ENCODE results near the gene DDX21. TPM values are rescaled to one million over a fixed set of nuclear protein-coding genes. Genes with fewer than 3 reads are reported as not detected.
A peak's percentile ranks its signal among the peaks of the same experiment; 100 is the strongest.
"Not testable (repeated sequence)": the region's sequence is repeated elsewhere in the genome, so short reads cannot be mapped to it uniquely, and the experiment has no call there.

DDX21 gene
- total RNA-seq, 2 donors from 2014 or later = 130 to 134 TPM

DNA sequence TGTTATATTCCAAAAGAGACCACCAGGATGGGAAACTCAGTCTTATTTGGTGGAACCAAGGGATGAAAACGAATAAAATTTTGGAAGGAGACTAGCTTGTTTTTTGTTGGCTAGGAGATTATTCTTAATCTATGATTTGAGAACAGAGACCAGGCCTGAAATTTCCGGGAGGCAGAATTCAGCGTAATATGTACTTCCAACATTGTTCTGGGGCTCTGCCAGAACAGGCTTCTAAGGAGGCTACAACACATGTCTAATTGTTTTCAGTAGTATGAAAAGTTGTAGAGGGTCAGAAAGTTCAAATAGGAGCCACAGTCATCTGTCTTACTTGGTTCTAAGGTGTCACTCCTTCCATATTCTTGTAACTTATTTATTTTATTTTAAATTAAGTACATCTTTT, 1.7 kb downstream of the DDX21 start:
- H3K4me1 Mint-ChIP-seq = peaks cover 35% of the 10 kb centered on the region
- peak overlapping the region; percentile 99 for H3K4me3 Mint-ChIP-seq
- ATAC-seq (no peak), DNase-seq (no peak)
- H3K36me3 Mint-ChIP-seq (ENCODE audit: low read depth) = peaks cover 2% of the 10 kb centered on the region
- no peaks in the 10 kb centered on the region for H3K9me3 ChIP-seq (ENCODE audit: control insufficient read depth, low read length, poor library complexity, severe bottlenecking)
- no peaks in the 10 kb centered on the region for H3K27me3 Mint-ChIP-seq
- H3K27ac Mint-ChIP-seq = peak overlapping the region; percentile 98

DNA sequence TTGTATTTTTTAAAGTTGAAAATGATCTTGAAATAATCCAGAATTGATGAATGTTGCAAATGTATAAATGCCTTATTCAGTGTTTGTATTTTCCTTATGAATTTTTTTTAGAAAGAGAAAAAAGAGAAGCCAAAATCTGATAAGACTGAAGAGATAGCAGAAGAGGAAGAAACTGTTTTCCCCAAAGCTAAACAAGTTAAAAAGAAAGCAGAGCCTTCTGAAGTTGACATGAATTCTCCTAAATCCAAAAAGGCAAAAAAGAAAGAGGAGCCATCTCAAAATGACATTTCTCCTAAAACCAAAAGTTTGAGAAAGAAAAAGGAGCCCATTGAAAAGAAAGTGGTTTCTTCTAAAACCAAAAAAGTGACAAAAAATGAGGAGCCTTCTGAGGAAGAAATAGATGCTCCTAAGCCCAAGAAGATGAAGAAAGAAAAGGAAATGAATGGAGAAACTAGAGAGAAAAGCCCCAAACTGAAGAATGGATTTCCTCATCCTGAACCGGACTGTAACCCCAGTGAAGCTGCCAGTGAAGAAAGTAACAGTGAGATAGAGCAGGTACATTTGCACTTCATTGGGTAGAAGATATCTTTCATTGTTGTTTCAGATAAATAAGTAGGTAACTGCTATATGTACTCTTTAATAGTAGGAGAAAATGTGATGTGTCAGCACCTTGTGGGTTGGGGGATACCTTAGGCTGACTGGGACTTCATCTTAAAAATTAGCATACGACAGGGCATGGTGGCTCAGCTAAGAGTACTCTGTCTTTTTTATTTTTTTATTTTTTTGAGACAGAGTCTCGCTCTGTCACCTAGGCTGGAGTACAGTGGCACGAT, 3.9 kb downstream of the DDX21 start:
- no peaks in the 10 kb centered on the region for H3K27me3 Mint-ChIP-seq
- H3K9me3 ChIP-seq (ENCODE audit: control insufficient read depth, low read length, poor library complexity, severe bottlenecking) = no peaks in the 10 kb centered on the region
- H3K4me3 Mint-ChIP-seq = peak overlapping the region; percentile 53
- H3K27ac Mint-ChIP-seq = peak overlapping the region; percentile 86
- peaks cover 2% of the 10 kb centered on the region for H3K36me3 Mint-ChIP-seq (ENCODE audit: low read depth)
- DNase-seq = no peak
- no peak for ATAC-seq
- H3K4me1 Mint-ChIP-seq = peaks cover 35% of the 10 kb centered on the region

DNA sequence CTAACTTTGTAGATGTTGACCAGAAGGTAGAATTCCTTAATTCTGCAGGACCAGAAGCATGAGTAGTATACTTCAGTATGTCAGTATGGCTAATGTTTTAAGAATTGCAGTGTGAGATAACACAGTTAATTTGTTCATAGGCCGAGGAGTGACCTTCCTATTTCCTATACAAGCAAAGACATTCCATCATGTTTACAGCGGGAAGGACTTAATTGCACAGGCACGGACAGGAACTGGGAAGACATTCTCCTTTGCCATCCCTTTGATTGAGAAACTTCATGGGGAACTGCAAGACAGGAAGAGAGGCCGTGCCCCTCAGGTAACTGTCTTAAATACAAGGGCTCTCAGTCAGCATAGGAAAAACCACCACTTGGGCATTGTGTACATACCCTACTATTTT, 7.2 kb downstream of the DDX21 start:
- ATAC-seq (no peak), DNase-seq (no peak)
- H3K4me1 Mint-ChIP-seq = peaks cover 15% of the 10 kb centered on the region
- H3K27ac Mint-ChIP-seq = no peak overlapping the region
- no peaks in the 10 kb centered on the region for H3K9me3 ChIP-seq (ENCODE audit: control insufficient read depth, low read length, poor library complexity, severe bottlenecking)
- H3K27me3 Mint-ChIP-seq = no peaks in the 10 kb centered on the region
- no peaks in the 10 kb centered on the region for H3K36me3 Mint-ChIP-seq (ENCODE audit: low read depth)
- H3K4me3 Mint-ChIP-seq = no peak overlapping the region

DNA sequence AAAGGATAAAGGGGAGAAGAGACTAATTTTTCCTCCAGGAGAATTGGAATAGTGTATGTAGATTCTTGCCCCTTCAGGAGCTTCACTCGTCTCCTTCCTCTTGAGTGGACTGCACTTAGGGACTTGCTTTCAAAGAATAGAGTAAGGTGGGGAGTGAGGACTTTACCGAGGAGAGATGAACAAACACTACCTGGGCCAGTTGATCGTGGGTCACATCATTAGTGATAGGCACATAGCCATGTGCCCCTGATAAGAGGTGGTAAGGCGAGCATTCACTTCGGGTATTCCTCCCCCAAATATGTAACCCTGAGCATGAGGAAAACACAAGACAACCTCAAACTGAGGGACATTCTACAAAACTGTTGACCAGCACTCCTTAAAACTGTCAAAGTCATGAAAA, 18.0 kb downstream of the DDX21 start:
- no peaks in the 10 kb centered on the region for H3K27me3 Mint-ChIP-seq
- H3K4me1 Mint-ChIP-seq = peaks cover 19% of the 10 kb centered on the region
- ATAC-seq = no peak
- DNase-seq = no peak
- peak overlapping the region; percentile 79 for H3K27ac Mint-ChIP-seq
- H3K4me3 Mint-ChIP-seq = peak overlapping the region; percentile 12
- H3K9me3 ChIP-seq (ENCODE audit: control insufficient read depth, low read length, poor library complexity, severe bottlenecking) = no peaks in the 10 kb centered on the region
- peaks cover 22% of the 10 kb centered on the region for H3K36me3 Mint-ChIP-seq (ENCODE audit: low read depth)

DNA sequence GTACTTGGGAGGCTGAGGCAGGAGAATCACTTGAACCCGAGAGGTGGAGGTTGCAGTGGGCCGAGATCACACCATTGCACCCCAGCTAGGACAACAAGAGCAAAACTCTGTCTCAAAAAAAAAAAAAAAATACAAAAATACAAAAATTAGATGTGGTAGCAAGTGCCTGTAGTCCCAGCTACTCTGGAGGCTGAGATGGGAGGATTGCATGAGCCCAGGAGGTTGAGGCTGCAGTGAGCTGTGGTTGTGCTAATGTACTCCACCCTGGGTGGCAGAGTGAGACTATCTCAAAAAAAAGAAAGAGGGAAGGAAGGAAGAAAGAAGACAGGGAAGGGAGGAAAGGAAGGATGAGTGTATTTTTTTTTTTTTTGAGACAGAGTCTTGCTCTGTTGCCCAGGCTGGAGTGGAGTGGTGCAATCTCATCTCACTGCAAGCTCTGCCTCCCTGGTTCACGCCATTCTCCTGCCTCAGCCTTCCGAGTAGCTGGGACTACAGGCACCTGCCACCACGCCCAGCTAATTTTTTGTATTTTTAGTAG, 20.0 kb downstream of the DDX21 start:
- DNase-seq; H3K27me3 Mint-ChIP-seq; H3K9me3 ChIP-seq (ENCODE audit: control insufficient read depth, low read length, poor library complexity, severe bottlenecking); H3K4me3 Mint-ChIP-seq; ATAC-seq: not testable (repeated sequence)
- peaks cover 23% of the 10 kb centered on the region for H3K36me3 Mint-ChIP-seq (ENCODE audit: low read depth)
- peaks cover 10% of the 10 kb centered on the region for H3K4me1 Mint-ChIP-seq
- peak overlapping the region; percentile 76 for H3K27ac Mint-ChIP-seq

DNA sequence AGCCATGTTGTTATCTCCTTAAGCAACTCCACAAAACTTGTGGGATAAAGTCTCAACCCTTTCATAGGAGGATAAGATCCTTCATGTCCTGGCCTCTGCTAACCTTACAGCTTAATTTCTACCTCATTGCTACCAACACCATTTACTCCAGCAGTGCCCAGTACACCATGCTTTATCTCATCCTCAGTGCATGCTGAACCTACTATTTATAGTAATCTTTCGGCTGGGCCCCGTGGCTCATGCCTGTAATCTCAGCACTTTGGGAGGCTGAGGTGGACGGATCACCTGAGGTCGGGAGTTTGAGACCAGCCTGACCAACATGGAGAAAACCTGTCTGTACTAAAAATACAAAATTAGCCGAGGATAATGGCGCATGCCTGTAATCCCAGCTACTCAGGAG, 23.8 kb downstream of the DDX21 start:
- H3K27ac Mint-ChIP-seq = peak overlapping the region; percentile 63

DNA sequence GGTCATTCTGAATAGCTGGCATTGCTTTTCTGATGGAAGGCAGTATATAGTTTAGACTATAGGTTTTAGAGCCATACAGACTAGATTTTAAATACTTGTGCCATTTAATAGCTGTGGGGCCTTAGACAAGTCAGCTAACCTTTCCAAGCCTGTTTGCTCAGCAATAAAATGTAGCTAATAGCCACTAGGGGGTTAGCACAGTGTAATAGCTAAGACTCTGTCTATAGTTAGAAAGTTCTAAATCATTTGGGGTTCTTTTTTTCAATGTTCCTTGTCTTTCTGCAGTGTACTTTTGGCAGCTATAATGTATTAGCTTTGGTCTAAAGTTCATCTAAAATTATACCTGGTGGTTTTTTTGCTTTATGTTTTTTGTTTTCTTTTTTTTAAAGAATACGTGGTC, 25.1 kb downstream of the DDX21 start:
- Mint-ChIP-seq H3K27me3 (no peaks in the 10 kb centered on the region), H3K4me3 (no peak overlapping the region), H3K36me3 (ENCODE audit: low read depth) (peaks cover 10% of the 10 kb centered on the region), H3K27ac (peak overlapping the region; percentile 24), H3K4me1 (peaks cover 5% of the 10 kb centered on the region)
- no peaks in the 10 kb centered on the region for H3K9me3 ChIP-seq (ENCODE audit: control insufficient read depth, low read length, poor library complexity, severe bottlenecking)
- peak; percentile 41 for ATAC-seq
- no peak for DNase-seq

More for the DNA sequence above, 23.8 kb downstream of the DDX21 start:
- not testable (repeated sequence) for H3K27me3 Mint-ChIP-seq; H3K9me3 ChIP-seq (ENCODE audit: control insufficient read depth, low read length, poor library complexity, severe bottlenecking); H3K4me1 Mint-ChIP-seq; ATAC-seq; DNase-seq
- Mint-ChIP-seq H3K36me3 (ENCODE audit: low read depth) (peaks cover 11% of the 10 kb centered on the region), H3K4me3 (peak overlapping the region; percentile 36)

DNA sequence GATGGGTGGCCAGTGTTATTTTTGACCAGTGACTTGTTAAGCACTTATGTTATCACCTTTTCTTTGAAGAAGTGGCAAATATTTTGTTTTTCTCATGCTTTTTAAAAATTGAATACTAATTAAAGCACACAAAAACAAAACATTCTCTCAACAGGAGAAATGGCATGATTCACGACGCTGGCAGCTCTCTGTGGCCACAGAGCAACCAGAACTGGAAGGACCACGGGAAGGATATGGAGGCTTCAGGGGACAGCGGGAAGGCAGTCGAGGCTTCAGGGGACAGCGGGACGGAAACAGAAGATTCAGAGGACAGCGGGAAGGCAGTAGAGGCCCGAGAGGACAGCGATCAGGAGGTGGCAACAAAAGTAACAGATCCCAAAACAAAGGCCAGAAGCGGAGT, 26.4 kb downstream of the DDX21 start:
- Mint-ChIP-seq H3K4me1 (peaks cover 8% of the 10 kb centered on the region), H3K27me3 (no peaks in the 10 kb centered on the region), H3K27ac (peak overlapping the region; percentile 24), H3K36me3 (ENCODE audit: low read depth) (peaks cover 10% of the 10 kb centered on the region), H3K4me3 (no peak overlapping the region)
- H3K9me3 ChIP-seq (ENCODE audit: control insufficient read depth, low read length, poor library complexity, severe bottlenecking) = no peaks in the 10 kb centered on the region
- no peak for ATAC-seq
- no peak for DNase-seq

DNA sequence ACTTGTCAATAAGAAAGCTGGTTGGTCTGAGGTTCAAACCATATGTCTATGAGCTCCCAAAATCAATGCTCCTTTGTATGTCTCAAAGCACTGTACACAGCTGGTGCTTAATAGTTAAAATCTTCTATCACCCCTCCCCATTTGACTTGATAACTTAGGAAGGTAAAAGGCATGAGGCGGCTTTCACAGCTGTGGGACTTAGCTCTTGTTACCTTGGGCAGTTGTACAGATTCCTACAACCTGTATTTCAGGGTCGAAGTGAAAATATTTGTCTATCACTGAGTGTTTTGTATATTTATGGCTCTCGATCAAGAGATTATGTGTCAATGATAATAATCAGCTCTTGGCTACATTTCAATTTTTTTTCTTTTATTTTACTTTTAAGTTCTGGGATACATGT, 31.6 kb downstream of the DDX21 start:
- no peaks in the 10 kb centered on the region for H3K9me3 ChIP-seq (ENCODE audit: control insufficient read depth, low read length, poor library complexity, severe bottlenecking)
- ATAC-seq (no peak), DNase-seq (no peak)
- Mint-ChIP-seq H3K4me1 (peaks cover 28% of the 10 kb centered on the region), H3K27me3 (no peaks in the 10 kb centered on the region), H3K4me3 (peak overlapping the region; percentile 100), H3K27ac (peak overlapping the region; percentile 95), H3K36me3 (ENCODE audit: low read depth) (peaks cover 5% of the 10 kb centered on the region)

DNA sequence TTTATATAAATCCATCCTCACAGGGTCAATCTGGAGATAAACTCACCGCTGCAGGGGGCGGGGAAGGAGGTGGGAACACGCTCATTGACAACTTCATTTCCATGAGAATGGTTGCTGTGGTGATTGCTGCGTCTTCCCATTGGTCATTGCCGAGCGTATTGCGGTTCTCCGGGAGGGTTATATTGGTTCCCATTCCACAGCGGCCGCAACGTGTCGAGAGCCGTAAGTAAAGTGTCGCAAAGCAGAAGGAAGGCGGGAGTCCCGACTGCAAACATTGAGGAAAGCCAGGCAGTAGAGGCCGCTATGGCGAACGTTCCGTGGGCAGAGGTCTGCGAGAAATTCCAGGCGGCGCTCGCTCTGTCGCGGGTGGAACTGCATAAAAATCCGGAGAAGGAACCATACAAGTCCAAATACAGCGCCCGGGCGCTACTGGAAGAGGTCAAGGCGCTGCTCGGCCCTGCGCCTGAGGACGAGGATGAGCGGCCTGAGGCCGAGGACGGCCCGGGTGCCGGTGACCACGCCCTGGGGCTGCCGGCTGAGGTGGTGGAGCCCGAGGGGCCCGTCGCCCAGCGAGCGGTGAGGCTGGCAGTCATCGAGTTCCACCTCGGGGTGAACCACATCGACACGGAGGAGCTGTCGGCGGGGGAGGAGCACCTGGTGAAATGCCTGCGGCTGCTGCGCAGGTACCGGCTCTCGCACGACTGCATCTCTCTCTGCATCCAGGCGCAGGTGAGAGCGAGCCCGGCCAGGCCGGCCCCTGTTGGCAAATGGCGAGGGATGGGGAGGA, 32.8 kb downstream of the DDX21 start, which contains the start of gene KIFBP:
KIFBP (plus strand) TSS at position 274 of the 787 bp plus-strand sequence; CDS start at position 304, 30 bp downstream.
- peak; percentile 57 to 76 (median 61) for DNase-seq
- peaks cover 5% of the 10 kb centered on the region for H3K36me3 Mint-ChIP-seq (ENCODE audit: low read depth)
- peak within 1 kb of the TSS; percentile 100 for H3K4me3 Mint-ChIP-seq
- no peaks in the 10 kb centered on the region for H3K27me3 Mint-ChIP-seq
- H3K4me1 Mint-ChIP-seq = peaks cover 35% of the 10 kb centered on the region
- H3K9me3 ChIP-seq (ENCODE audit: control insufficient read depth, low read length, poor library complexity, severe bottlenecking) = no peaks in the 10 kb centered on the region
- ATAC-seq = peak; percentile 84
- peak within 1 kb of the TSS; percentile 95 for H3K27ac Mint-ChIP-seq

DNA sequence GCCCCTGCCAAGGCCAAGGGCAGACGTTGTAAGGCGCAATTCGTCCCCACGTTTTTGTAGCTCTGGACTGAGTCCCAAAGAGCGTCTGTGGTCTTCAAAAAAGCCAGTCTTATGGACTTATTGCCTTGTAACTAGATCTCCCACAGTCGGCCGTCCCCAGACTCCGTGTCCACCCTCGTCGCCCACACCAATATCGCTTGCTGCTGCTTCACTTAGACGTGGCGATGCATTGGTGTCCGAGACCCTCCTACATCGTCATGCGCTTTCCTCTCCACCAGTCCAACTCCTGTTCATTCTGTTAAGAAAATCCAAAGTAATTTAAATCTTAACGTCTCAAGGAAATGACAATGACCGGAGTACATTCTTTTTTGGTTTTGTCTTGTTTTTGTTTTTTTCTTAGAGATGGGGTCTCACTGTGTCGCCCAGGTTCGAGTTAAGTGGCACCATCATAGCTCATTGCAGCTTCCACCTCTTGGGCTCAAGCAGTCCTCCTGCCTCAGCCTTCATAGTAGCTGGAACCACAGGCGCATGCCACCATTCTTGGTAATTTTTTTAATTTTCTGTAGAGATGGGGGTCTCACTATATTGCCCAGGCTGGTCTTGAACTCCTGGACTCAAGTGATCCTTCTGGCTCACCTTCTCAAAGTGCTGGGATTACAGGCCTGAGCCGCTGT, 33.5 kb downstream of the DDX21 start:
- peaks cover 5% of the 10 kb centered on the region for H3K36me3 Mint-ChIP-seq (ENCODE audit: low read depth)
- ATAC-seq (no peak), DNase-seq (no peak)
- H3K4me3 Mint-ChIP-seq = peak overlapping the region; percentile 100
- H3K9me3 ChIP-seq (ENCODE audit: control insufficient read depth, low read length, poor library complexity, severe bottlenecking) = no peaks in the 10 kb centered on the region
- peaks cover 35% of the 10 kb centered on the region for H3K4me1 Mint-ChIP-seq
- H3K27ac Mint-ChIP-seq = peak overlapping the region; percentile 95
- H3K27me3 Mint-ChIP-seq = no peaks in the 10 kb centered on the region

DNA sequence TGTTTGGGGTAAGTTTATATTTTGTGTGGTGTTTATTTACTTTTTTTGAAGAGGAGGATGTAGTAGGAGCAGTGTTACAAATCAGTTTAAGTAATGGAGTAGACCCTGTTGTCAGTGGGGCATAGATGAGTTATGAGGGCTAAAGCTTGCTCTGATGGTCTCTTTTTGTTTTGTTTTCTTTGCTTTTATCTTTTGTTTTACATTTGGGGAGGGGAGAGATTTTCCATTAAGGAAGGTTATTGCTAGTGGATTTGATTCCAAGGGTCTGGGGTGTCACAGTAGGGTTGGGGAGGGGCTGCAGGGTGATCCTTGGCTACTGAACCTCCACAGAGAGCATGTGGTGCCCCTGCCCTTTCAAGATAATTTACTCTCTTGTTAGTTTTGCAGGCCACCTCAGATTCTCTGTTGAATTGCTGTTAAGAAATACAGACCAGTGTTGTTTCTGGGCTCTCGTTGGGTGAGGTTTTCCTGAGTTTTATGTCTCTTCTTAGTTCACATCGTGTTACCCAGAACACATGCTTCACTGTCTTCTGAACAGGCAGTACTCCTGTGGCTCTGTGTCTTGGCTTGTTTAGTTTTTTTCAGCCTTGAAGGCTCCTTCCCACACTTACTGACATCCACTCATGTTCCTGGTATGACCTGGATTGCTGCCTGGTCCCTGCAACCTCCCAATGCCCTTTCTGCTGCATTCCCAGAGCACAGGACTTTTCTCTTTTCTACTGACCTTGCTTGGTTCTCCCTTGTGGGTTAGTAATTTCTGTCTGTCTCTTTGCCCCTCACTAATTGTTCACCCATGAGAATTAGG, 36.9 kb downstream of the DDX21 start:
- no peak for DNase-seq
- H3K36me3 Mint-ChIP-seq (ENCODE audit: low read depth) = peaks cover 5% of the 10 kb centered on the region
- no peaks in the 10 kb centered on the region for H3K9me3 ChIP-seq (ENCODE audit: control insufficient read depth, low read length, poor library complexity, severe bottlenecking)
- H3K27me3 Mint-ChIP-seq = no peaks in the 10 kb centered on the region
- peaks cover 43% of the 10 kb centered on the region for H3K4me1 Mint-ChIP-seq
- H3K27ac Mint-ChIP-seq = peak overlapping the region; percentile 87
- peak overlapping the region; percentile 47 for H3K4me3 Mint-ChIP-seq
- ATAC-seq = no peak

Data from T-helper 17 cell (primary cell).